SK-N-DZ (cell line): ENCODE results near the gene COL23A1.

Experiments used
- DNase-seq: peaks from one replicate; pipeline ENCODE4 v3.0.0-alpha.2; 2015; ENCODE audit warnings: low spot score

The COL23A1 gene

GRCh38 chr5:178364326-178364675, 225.9 kb downstream of the COL23A1 start:
- DNase-seq: no peak

GRCh38 chr5:178363501-178364325, 226.5 kb downstream of the COL23A1 start:
- DNase-seq: no peak

- DNase-seq: no peak
Observed at GRCh38 chr5:178361657-178362445, 228.3 kb downstream of the COL23A1 start.

GRCh38 chr5:178360926-178361235, 229.3 kb downstream of the COL23A1 start:
- no peak for DNase-seq

GRCh38 chr5:178360222-178360925, 229.8 kb downstream of the COL23A1 start:
- no peak for DNase-seq

GRCh38 chr5:178359738-178360137, 230.5 kb downstream of the COL23A1 start:
- no peak for DNase-seq

GRCh38 chr5:178357678-178358077, 232.5 kb downstream of the COL23A1 start:
- no peak for DNase-seq

GRCh38 chr5:178357121-178357521, 233.1 kb downstream of the COL23A1 start:
- DNase-seq: no peak

GRCh38 chr5:178356431-178356872, 233.7 kb downstream of the COL23A1 start:
- DNase-seq: no peak

GRCh38 chr5:178355671-178356070, 234.5 kb downstream of the COL23A1 start:
- no peak for DNase-seq

- no peak for DNase-seq
Observed at GRCh38 chr5:178353461-178353860, 236.7 kb downstream of the COL23A1 start.

- DNase-seq: no peak
Observed at GRCh38 chr5:178352035-178352349, 238.2 kb downstream of the COL23A1 start.

GRCh38 chr5:178351221-178352034, 238.8 kb downstream of the COL23A1 start:
- no peak for DNase-seq

- DNase-seq: no peak
Observed at GRCh38 chr5:178350361-178351220, 239.6 kb downstream of the COL23A1 start.

GRCh38 chr5:178349625-178350353, 240.4 kb downstream of the COL23A1 start:
- no peak for DNase-seq

- no peak for DNase-seq
Observed at GRCh38 chr5:178349075-178349511, 241.1 kb downstream of the COL23A1 start.

- no peak for DNase-seq
Observed at GRCh38 chr5:178348356-178349074, 241.7 kb downstream of the COL23A1 start.

- DNase-seq: no peak
Observed at GRCh38 chr5:178347956-178348355, 242.2 kb downstream of the COL23A1 start.
